ENCODE data around the gene C9orf85.

DNA sequence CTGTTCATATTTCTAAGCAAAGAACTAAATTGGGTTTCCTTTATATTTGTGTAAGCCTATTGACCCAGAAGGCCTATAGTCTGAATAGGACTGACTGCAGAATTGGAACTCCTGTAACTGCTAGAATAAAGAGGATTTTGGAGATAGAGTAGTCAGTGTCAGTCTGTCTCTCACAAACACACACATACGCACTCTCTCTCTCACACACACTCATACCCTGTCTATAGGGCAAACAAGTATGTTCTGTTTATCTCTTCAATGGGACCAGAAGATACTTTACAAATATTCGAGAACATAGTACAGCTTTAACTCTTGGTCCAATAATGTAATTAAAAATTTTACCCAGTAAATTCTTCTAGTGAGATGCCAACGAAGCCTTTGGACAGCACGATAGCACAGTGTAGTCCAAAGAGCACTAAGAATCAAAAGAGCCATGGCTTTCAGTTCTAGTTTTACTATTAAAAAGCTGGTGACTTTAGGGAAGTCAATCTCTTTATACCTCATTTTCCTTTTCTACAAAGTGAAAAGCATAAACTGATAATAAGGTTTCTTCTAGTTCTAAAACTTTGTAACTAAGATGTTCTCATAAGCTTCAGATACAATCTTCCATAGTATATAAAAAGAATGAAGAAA, 19.8 kb upstream of the C9orf85 start:
- TF ChIP-seq POLR2A (IDR thresholded peaks at IDR 0.05) (no peak), POLR2AphosphoS5 (IDR thresholded peaks at IDR 0.05) (no peak)
- TF ChIP-seq, protein P1, sequence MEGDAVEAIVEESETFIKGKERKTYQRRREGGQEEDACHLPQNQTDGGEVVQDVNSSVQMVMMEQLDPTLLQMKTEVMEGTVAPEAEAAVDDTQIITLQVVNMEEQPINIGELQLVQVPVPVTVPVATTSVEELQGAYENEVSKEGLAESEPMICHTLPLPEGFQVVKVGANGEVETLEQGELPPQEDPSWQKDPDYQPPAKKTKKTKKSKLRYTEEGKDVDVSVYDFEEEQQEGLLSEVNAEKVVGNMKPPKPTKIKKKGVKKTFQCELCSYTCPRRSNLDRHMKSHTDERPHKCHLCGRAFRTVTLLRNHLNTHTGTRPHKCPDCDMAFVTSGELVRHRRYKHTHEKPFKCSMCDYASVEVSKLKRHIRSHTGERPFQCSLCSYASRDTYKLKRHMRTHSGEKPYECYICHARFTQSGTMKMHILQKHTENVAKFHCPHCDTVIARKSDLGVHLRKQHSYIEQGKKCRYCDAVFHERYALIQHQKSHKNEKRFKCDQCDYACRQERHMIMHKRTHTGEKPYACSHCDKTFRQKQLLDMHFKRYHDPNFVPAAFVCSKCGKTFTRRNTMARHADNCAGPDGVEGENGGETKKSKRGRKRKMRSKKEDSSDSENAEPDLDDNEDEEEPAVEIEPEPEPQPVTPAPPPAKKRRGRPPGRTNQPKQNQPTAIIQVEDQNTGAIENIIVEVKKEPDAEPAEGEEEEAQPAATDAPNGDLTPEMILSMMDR (IDR thresholded peaks at IDR 0.05), result no peak

All from stomach (tissue), 4 donors.